GM21717 (cell line): Measurements from ENCODE around the gene IGSF11.
A peak's percentile ranks its signal among the peaks of the same experiment; 100 is the strongest.
"Not testable (repeated sequence)": the region's sequence is repeated elsewhere in the genome, so short reads cannot be mapped to it uniquely, and the experiment has no call there.

Source experiments
- ATAC-seq: cut with Tn5 transposase; IDR thresholded peaks from one replicate; pipeline ENCODE4 v1.9.1; 2021; ENCODE audit warnings: mild to moderate bottlenecking, moderate library complexity; ENCODE audit not compliant: unreplicated experiment

The IGSF11 gene, protein sequence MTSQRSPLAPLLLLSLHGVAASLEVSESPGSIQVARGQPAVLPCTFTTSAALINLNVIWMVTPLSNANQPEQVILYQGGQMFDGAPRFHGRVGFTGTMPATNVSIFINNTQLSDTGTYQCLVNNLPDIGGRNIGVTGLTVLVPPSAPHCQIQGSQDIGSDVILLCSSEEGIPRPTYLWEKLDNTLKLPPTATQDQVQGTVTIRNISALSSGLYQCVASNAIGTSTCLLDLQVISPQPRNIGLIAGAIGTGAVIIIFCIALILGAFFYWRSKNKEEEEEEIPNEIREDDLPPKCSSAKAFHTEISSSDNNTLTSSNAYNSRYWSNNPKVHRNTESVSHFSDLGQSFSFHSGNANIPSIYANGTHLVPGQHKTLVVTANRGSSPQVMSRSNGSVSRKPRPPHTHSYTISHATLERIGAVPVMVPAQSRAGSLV

DNA sequence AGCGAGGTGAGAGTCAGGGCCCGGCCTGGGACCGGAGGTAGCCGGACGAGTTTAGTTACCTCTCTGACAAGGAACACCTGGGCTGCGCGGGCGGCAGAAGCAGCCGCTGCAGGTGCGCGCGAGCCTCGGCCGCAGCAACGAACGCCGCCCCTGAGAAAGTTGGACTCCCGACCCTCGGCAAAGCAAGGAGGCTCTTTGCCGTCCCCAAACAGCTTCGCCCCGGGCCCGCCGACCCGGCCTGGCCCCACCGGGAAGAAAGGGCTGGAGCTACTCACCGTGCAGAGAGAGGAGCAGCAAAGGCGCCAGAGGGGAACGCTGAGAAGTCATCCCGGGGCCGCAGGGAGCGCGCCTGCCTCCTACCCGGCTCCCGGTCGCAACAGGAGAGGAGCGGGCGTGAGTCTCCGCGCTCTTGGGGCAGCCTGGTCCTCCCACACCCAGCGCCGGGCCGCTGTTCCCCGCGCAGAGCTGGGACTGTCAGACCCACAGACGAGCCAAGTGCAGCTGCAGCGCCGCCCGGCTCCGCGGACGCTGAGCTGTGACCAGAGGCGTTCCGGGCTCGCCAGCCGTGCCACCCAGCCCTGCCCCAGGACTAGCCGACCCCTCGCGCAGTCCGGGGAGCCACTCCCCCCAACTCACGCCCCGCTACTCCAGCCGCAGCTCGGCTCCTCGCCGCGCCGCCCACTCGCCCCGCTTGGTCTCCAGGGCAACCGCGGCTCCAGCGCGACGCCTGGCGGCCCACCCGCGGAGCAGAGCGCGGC lies at the start of gene IGSF11:
TSS of gene IGSF11 (minus strand) at position 591 of the 758 bp plus-strand sequence. CDS start at position 327, 264 bp downstream.
- ATAC-seq = peak; percentile 97

DNA sequence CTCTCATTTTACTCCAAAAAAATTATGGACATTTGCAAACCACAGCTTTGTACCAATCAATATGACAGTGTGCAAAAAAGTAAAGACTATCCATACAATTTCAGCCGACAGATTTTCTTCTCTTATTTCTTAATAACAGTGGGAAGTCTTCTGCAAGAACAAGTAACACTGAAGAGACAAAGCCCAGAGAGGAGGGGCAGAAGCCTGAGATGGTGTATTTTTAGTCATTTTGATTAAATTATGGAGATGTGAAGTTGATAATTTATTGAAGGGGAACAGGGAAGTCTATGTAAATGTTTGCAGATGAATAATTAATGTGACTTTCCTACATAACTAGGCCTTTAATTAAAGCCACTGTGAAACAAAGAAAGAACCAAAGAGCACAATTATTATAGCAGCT lies 45.7 kb upstream of the IGSF11 start:
- no peak for ATAC-seq

DNA sequence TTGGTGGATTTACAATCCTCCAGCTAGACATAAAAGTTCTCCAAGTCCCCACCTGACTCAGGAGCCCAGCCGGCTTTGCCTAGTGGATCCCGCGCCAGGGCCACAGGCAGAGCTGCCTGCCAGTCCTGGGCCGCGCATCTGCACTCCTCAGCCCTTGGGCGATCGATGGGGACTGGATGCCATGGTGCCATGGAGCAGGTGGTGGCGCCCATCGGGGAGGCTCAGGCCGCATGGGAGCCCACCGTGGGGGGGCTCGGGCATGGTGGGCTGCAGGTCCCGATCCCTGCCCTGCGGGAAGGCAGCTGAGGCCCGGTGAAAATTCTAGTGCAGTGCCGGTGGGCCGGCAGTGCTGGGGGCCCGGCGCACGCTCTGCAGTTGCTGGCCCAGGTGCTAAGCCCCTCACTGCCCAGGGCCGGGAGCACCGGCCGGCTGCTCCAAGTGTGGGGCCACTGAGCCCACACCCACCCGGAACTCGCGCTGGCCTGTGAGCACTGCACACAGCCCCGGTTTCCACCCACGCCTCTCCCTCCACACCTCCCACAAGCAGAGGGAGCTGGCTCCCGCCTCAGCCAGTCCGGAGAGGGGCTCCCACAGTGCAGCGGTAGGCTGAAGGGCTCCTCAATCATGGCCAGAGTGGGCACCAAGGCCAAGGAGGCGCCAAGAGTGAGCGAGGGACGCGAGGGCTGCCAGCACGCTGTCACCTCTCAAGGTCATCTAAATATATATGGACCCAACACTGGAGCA lies 38.8 kb upstream of the IGSF11 start:
- no peak for ATAC-seq

DNA sequence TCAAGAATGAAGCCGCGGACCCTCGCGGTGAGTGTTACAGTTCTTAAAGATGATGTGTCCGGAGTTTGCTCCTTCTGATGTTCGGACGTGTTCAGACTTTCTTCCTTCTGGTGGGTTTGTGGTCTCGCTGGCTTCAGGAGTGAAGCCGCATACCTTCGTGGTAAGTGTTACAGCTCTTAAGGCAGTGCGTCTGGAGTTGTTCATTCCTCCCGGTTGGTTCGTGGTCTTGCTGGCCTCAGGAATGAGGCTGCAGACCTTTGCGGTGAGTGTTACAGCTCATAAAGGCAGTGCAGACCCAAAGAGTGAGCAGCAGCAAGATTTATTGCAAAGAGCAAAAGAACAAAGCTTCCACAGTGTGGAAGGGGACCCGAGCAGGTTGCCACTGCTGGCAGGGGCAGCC lies 37.8 kb upstream of the IGSF11 start:
- not testable (repeated sequence) for ATAC-seq

DNA sequence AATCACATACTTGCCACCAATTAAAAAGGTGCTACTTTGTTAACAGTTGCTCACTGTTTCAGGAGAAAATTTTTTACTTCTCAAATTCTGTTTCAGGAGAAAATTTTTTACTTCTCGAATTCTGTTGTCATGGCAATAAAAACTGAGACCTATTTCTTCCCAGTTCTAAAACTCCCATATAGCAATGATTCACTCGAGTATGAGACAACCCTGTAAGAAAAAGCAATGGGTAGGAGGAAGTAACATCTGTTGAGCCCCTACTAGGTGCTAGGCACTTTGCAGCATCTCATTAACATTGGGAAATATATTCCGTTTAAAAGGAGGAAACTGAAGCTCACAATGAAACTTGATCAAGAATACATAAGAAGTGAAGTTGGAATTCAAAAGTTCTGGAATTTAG lies 35.1 kb upstream of the IGSF11 start:
- no peak for ATAC-seq

DNA sequence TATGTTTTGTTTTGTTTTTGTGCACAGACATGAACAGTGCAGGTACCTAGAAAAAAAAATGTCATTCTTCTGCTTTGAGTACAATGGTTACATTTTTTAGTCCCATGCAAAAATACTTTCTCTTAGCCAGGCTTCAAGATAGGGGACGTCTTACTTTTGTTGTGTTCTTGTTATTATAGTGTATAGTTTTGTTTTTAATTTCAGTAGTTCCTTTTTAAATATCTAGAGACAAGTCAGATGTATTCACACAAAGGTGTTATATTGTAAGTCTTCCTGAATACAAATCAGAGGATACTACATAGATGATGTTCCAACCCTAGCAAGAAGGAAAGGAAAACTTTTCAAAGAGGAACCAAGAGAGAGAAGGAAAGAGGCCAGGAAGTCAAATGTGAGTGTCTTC lies 28.8 kb upstream of the IGSF11 start:
- no peak for ATAC-seq

DNA sequence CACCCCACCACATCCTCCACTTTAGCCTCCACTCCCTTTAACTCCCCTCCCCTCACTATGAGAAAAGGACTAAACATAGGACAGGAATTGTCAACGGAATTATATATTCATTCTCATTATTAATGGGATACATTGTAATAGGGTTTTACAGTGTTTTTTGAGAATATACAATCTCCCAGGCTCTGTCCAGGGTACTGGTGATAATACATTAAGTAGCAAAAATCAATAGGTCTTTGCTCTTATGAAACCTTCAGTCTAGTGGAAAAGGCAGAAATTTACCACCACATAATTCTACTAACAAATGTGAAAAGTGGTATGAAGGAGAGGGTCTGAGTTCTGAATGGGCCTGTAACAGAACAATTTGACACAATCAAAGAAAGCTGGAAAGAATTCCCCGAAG lies 28.2 kb upstream of the IGSF11 start:
- no peak for ATAC-seq

DNA sequence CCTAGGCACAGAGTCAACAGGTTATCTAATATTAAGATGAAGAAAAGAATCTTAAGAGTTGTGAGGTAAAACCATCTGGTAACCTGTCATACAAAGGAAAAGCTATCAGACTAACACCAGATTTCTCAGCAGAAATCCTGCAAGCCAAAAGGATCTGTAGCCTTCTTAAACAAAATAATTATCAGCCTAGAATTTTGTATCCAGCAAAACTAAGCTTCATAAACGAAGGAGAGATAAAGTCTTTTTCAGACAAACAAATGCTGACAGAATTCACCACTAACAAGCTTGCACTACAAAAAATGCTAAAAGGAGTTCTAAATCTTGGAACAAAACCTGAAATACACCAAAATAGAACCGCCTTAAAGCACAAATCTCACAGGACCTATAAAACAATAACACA lies 9.9 kb upstream of the IGSF11 start:
- no peak for ATAC-seq

DNA sequence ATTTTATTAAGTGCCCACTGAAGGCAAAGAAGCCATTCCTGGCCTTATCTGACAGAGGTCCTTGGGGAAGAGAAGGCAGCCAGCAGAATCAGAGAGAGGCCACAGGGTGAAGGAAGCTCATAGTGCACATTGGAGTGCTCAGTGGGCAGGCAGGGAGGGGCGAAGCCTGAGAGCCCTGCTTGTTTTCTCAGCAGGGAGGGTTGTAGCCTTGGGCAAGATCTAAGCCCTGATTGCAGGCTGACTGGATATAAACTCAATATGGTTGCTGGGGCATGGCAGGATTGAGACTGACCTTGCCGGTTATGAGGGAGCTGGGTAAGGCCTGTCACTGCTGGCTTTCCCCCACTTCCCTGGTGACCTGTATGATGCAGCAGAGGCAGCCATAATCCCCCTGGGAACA lies 7.5 kb upstream of the IGSF11 start:
- no peak for ATAC-seq

DNA sequence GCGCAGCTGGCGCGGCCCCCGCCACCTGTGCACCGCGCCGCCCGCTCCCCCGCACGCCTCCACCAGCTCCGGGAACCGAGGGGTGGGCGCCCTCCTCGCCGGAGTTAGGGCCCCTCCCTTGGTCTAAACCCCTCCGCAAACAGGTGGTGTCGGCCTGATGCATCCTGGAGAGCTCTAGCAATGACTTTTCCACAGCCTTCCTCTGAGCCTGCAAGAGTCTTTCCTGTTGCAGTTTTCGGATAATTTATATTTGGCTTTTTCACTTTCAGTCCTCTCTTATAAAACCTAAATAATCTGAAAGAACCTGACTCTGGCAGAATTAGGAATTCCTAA lies 334 bp upstream of the IGSF11 start:
- no peak for ATAC-seq

DNA sequence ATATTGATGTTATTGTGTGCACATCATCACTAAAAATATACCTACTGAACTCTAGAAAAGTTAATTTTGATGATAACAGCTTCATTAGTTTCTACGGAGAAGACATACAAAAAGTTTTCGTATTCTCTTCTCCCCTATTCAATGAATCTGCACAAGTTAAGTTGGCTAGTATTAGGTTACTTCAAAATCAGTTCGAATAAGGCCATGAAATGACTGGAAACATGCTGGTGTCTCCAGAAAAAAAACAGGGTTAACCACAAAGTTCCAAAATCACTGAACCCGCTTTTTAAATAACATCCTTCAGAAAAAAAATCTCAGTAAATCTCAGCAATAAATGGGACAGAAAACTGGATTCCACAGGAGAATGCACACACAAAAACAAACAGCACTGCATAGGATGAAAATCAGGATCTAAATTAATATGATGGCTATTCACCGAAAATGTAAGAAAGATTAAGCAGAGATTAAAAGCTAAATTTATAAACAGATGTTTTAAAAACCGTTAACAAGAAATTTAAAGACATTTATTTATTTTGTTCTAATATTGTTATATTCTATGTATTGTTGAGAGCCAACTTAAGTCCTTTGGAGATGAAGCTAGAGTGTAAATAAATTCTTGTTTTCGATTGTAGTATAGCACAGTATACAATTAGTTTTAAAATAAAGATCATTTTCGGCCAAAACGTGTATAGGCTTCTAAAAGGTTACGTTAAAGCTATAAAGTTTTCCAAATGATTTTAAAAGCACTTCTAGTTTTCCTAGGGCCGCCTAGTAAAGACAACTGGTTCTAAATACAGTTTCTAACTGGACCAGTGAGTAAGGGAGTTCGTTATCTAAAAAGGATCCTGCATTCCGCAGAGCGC lies 1.0 kb downstream of the IGSF11 start:
- ATAC-seq = no peak

DNA sequence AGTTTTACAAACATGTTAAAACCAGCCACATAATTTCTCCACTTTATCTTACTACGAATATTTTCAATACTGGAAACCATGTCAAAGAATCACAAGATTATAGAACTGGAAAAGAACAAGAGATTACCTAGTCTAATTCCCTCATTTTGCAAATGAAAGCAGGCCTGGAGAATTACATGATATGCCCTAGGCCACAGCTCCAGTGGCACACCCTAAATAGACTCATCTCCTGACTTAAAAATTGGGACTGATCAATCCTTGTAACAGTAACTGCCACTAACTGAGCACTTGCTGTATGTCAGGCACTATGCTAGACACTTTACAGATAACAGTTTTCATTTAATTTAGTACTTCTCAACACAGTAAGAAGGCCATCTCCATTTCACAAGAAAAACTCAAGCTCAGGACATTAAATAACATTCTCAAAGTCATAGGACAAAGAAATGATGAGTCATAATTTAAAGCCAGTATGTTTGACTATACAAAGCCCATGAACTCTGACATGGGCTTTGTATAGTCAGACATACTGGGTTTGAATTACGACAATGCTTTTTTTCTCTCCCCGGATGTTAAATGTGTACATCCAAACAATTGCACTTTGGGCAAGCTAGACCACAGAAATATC lies 9.4 kb downstream of the IGSF11 start:
- ATAC-seq = no peak

DNA sequence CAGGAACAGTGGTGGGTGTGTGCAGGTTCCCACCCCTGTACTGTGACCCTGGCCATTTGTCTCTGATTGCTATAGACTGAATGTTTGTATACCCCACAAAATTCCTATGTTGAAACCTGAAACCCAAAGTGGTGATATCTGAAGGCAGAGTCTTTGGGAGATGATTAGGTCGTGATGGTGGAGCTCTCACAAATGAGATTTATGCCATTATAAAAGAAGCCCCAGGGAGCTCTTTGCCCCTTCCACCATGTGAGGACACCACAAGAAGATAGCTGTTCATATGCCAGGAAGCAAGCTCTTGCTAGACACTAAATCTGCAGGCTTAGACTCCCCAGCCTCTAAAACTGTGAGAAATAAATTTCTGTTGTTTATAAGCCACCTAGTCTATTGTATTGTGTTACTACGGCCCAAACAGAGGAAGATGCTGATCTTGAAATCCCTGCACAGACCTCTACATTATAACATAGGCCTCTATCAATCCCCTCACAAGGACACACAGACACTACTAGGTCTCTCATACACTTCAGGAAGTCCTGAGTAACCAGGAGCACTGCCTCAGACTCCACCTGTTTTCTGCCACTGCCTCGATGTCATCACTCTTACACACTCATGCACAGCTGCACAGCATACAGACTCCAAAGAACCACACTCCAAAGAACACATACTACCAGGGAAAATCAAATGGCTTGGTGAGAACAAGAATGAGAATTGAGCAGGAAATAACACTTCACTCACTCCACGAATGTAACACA lies 14.7 kb downstream of the IGSF11 start:
- no peak for ATAC-seq

DNA sequence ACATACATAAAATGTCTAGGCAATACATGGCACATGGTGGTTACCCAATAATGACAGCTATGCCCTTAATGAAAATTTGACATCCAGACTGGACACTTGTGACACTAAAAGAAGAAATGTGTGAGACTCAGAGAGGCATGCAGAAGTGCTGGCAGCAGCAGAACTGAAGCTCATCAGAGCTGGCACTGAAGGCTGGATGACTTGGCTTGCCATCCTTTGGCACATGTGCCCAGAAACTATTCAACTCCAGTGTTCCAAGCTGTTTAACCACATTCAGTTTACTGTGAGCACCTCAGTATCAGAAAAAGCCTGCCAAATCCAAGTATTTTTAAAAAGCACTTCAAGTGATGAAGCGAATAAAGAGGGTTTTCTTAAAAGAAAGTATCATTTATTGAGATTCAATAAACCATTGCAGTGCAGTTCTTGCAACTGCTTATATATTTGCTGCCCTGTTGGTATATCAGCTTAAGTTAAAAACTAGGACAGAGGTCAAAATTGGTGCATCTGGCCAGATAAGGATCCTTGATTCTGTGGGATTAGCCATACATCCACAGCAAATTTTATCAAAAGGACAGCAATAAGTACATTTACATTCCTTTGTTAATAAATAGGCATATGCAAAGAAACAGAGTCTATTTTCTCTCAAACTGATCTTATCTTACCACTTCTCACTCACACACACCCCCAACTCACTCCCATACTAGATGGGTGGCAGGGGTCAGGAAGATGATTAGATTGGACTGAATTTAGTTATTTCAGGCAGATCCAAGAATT lies 15.8 kb downstream of the IGSF11 start:
- no peak for ATAC-seq

DNA sequence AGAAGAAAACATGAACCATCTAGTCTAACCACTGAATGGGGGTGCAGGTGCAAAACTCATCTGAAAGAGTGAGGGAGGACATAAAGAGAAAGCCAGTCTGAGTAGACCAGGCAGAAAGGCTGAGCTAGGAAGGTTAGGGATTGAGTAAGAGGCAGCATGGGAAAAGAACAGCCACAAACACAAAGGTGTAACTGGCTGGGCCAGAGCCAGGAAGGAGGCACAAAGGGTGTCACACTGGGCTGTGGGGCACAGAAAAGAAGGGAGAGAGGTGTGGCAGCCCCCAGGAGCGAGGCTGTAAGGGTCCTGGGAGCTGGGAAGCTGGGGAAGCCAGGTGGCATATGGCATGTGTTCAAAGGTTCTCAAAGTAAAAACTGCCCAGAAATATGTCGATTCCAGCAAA lies 18.7 kb downstream of the IGSF11 start:
- no peak for ATAC-seq

DNA sequence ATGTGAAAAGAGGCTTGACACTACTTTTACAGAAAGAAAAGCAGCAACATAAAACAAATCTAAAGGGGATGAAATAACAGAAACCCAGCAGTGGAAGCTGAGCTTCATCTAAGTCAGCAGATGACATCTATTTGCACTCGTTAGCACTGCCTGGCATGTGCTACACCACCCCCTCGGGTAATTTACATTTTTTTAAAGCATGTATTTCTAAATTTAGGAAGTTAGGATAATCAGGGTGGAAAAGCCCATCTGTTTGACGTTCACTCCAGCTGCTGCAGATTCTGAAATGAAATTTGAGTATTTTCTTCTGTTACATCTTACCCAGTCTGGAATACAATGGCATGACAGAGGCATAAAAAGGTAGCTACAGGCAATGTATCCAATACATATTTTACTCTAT lies 20.7 kb downstream of the IGSF11 start:
- ATAC-seq = no peak

DNA sequence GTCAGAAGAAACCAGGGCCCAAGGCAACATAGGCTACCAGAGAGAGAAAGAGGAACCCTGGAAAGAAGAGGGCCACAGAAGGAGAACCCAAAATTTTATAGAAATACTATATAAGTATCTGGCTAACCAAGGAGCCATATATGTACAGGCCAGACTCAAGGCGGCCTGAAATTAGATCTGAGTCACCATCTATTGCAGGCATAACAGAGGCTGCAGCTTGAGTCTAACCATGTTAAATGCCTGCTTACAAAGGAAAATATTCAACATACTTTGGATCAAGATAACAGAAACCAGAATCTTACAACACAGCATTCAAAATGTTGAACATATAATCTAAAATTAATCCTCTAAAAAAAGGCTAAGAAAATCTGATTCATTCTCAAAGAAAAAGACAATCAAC lies 23.1 kb downstream of the IGSF11 start:
- no peak for ATAC-seq

DNA sequence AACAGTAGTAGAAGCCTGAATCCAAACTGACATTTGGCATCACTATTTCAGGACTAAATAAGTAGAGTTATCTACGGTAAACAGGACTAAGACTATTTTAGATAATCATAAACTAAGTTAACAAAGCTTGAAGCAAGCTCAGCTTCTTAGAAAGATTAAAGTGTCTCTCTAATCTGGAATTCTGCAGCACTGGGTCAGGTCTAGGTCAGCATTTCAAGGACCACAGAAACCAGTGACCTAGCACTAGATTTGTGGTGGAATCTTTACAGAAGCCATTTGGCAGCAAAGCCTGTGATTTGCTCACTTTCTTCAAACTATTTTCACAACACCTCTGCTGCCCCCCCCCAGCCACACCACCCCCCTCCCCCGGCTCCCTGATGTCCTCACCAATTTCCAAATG lies 37.5 kb downstream of the IGSF11 start:
- ATAC-seq = no peak

DNA sequence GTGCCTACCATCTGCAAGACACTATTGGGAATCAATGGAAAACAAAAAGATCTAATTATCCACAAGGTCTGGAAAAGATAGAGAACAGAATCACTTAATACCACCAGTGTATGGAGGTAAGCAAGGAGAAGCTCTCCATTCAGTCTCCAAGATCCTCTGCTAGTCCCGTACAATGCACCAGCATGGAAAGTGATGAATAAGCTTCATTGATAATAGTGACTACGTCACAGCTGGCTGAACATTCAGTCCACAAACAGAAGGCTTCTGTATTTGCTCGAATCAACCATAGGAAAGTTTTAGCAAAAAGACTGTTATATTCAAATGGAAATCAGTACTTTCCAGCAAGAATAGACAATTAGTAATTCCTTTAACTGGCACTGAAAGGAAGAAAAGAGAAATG lies 42.9 kb downstream of the IGSF11 start:
- no peak for ATAC-seq
